Fibroblast of the conjunctiva (primary cell): ENCODE results near the gene CCDC7.
"Not testable (repeated sequence)": the region's sequence is repeated elsewhere in the genome, so short reads cannot be mapped to it uniquely, and the experiment has no call there.

ENCODE experiments used
- DNase-seq: peaks from one replicate; pipeline ENCODE4 v3.0.0-alpha.2; 2010; ENCODE audit warnings: low read depth

CCDC7 gene

GRCh38 chr10:32713560-32713959, 267.6 kb downstream of the CCDC7 start:
- DNase-seq = no peak

DNA sequence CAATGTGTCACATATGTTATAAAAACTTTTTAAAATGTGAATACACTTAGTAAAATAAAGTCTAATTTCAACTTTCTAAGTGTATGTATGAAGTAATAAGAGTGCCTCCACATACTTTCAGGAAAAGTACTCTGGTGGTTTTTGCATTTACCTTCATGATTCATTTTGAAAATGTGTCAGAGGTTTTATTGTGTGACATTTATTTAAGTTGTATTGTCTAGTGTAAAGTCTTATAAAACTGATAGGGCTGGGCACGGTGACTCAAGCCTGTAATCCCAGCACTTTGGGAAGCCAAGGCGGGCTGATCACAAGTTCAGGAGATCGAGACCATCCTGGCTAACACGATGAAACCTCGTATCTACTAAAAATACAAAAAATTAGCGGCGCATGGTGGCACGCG, 285.6 kb downstream of the CCDC7 start:
- no peak for DNase-seq

DNA sequence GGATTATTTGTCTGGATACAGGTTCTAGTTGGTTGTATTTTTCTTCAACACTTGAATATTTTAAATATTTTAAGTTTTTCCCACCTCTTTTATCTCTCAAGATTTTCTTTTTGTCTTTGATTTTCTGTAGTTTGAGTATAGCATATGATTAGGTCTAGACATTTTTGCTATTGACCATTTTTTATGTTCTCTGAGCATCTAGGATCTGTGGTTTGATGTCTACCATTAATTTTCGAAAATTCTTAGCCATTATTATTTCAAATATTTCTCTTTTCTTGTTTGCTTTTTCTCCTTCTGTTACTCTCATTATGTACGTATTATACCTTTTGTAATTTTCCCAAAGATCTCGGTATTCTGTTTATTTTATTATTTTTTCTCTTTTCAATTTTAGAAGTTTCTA, 293.0 kb downstream of the CCDC7 start:
- no peak for DNase-seq

DNA sequence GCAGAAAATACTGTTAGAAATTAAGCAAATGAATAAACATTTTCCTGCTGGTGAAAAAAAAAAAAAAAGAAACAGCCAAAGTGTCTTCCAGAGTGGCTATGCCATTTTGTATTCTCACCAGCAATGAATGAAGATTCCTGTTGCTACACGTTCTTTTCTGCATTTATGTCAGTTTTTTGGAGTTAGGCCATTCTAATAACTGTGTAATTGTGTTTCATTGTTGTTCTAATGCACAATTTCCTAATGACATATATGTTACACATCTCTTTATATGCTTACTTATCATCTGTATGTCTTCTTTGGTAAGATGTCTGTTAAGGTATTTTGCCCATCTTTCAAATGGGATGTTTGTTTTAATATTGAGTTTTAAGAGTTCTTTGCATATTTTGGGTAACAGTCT, 298.4 kb downstream of the CCDC7 start:
- no peak for DNase-seq

GRCh38 chr10:32746869-32747268, 300.9 kb downstream of the CCDC7 start:
- DNase-seq = no peak

- DNase-seq = no peak
Measured at GRCh38 chr10:32751582-32751981, 305.6 kb downstream of the CCDC7 start.

GRCh38 chr10:32754900-32755299, 309.0 kb downstream of the CCDC7 start:
- DNase-seq = not testable (repeated sequence)

- DNase-seq = no peak
Measured at GRCh38 chr10:32771217-32771616, 325.3 kb downstream of the CCDC7 start.

- DNase-seq = no peak
Measured at GRCh38 chr10:32773105-32773504, 327.2 kb downstream of the CCDC7 start.

DNA sequence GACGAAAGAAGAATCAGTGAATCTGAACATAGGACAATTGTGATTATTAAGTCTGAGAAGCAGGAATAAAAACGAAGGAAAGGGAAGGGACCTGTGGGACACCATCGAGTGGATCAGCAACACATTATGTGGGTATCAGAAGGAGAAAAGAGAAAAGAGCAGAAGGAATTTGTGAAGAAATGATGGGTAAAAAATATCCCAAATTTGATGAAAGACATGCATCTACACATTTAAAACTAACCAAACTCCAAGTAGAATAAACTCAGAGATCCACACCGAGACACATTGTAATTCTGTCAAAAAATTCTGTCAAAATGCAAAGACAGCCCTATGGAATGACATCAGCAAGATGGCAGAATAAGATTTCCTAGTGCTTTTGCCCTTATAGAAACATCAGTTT, 341.0 kb downstream of the CCDC7 start:
- no peak for DNase-seq

- DNase-seq = no peak
Measured at GRCh38 chr10:32787690-32788284, 341.8 kb downstream of the CCDC7 start.

DNA sequence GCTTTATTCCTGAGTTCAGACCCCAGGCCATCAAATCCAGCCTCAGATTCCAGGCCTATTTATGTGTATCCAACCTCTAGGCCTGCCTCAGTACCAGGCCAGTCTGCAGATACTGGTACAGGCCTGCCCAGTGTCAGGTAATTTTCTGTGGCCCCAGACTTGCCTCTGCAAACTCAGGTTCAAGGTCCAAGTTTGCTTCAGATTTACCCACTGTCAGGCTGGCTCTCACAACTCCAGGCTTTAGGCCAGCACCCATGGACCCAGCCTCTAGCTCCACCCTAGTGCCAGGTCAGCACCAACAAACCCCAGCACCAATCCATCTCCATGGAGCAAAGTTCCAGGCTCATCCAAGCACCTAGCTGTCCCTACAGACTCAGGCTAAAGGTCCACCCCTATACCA, 342.4 kb downstream of the CCDC7 start:
- no peak for DNase-seq

DNA sequence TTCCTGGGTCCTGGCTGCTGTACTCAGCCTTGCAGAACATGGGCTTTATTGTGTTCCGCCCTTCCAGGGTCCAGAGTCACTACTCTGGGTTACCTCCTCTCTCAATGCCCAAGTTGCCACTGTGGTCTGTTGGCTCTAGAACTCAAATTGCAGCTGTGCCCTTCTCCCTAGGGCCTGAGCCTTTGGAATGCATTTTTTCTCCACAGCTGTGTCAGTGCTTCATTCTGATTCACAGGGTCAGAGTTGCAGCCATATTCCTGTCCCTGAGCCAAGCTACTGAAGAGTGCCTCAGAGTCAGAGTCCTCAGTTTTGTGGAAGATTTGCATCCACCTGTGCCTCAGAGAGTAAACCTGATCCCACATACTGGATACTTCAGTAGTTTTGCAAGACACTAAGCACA, 344.5 kb downstream of the CCDC7 start:
- DNase-seq = no peak

GRCh38 chr10:32793033-32793432, 347.1 kb downstream of the CCDC7 start:
- DNase-seq = no peak

DNA sequence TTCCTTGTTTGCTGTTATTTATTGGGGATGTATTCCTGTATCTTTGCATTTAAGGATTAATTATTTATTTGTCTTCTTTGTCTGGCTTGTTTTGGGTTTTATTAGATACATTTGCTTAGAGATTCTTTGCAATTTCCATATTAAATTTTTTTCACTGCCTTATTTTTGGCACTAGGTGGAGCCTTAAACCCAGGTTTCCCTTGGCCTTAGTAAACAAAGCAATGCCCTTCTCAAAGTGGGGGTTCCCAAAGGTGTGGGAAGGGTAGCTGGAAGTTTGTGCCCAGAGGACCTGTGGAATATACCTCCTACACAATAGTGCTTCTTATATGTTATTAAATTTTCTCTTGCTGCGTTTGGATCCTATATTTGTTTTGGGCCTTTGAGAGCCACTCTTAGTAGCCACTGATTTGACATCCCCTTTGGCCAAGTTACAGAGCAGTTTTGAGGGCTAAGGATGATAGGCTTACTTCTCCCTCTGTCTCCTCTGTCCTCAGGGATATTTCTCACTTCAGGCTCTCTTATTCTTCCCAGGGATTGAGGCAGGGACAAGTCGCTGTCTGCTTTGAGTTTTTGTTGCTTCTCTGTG, 349.8 kb downstream of the CCDC7 start:
- DNase-seq = peak; percentile 10

DNA sequence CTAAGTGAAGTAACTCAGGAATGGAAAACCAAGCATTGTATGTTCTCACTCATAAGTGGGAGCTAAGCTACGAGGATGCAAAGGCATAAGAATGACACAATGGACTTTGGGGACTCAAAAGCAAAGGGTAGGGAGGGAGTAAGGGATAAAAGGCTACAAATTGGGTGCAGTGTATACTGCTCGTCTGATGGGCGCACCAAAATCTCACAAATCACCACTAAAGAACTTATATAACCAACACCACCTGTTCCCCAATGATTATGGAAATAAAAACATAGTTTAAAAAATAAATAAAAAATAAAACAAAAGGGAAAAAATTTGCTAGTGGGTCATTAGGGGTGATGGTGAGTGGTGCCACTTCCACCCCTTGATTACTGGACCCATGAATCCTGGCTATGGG, 351.5 kb downstream of the CCDC7 start:
- not testable (repeated sequence) for DNase-seq

GRCh38 chr10:32846974-32847373, 401.0 kb downstream of the CCDC7 start:
- no peak for DNase-seq

GRCh38 chr10:32851301-32851700, 405.4 kb downstream of the CCDC7 start:
- no peak for DNase-seq

DNA sequence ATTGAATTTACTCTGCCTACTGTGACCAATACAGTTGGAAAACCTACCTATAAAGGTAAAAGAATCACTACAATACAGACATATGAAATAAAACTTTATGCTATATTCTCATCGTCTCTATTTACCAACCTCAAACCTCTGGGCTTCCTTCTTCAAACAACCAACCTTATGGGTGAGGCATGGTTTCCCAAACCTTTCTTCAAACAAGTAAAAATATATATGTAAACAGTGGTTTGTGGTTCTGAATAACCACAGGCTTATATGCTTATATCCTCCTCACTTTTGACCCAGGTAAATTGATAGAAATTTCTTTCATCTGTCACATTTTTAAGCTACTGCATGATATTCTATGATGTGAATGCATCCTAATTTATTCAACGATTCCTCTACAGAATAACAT, 408.5 kb downstream of the CCDC7 start:
- no peak for DNase-seq

DNA sequence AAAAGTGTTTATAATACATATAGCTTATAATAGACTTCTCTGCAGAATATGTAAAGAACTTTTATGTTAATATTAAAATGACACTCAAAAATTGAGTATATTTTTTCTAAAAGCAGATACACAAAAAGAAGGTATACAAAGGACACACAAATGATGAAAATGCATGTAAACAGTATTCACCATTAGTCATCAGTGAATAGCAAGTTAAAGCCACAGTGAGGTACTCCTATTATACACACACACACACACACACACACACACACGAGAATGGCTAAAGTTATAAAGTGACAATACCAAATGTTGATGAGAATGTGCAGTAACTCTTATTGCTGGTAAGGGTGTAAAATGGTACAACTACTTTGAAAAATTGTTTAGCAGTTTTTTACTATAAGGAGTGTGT, 419.2 kb downstream of the CCDC7 start:
- DNase-seq = no peak

GRCh38 chr10:32877915-32878314, 432.0 kb downstream of the CCDC7 start:
- DNase-seq = no peak

GRCh38 chr10:32878646-32879045, 432.7 kb downstream of the CCDC7 start:
- DNase-seq = no peak

DNA sequence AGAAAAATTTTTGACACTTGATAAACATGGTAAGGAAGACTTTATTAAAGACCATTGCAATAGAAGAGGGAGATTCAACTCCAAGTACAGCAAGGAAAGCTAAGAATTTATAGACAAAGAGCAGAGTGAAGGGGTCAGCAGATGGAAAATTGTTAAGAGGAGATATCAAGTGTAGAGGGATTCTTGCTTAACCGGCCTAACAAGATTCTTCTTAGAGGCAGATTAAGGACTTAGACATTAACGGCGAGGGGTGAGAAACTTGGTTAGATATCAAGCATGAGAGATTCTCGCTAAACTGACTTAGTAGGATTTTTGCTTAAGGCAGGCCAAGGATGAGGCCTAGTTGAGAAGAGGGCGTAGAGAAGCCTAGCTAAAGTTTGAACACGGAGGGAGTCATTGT, 436.1 kb downstream of the CCDC7 start:
- no peak for DNase-seq

DNA sequence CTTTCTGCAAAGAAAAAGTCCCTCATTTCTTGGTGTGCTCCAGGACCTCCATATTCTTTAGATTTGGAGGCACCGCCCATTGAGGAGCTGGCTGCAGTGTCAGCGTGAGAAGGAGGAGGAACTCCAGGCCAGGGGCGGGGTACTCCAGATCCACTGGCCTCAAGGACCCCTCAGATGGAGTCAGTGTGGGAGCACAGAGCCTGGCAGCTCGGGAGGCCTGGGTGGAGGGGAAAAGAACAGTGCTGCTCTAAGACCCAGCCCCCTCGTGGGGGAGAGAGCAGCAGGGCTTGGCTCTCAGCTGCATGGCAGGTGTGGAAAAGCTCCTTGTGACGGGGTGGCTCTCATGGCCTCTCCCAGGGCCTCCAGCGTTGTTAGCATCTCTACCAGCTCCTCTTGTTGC, 441.5 kb downstream of the CCDC7 start:
- no peak for DNase-seq
